Measurements from ENCODE around the gene PRR5L.

Gene PRR5L

GRCh38 chr11:36487619-36488018 lies 191.5 kb downstream of the PRR5L start:
- no peak overlapping the region for H3K27ac ChIP-seq
- TF ChIP-seq ZFX (IDR thresholded peaks at IDR 0.05; ENCODE audit: borderline replicate concordance) (no peak), CTCF (IDR thresholded peaks at IDR 0.05) (no peak)

- no peak overlapping the region for H3K27ac ChIP-seq
- TF ChIP-seq ZFX (IDR thresholded peaks at IDR 0.05; ENCODE audit: borderline replicate concordance), result no peak
- no peak for TF ChIP-seq CTCF (IDR thresholded peaks at IDR 0.05)
Measured at GRCh38 chr11:36488096-36488495, 192.0 kb downstream of the PRR5L start.

- no peak overlapping the region for H3K27ac ChIP-seq
- TF ChIP-seq ZFX (IDR thresholded peaks at IDR 0.05; ENCODE audit: borderline replicate concordance), result no peak
- no peak for TF ChIP-seq CTCF (IDR thresholded peaks at IDR 0.05)
Measured at GRCh38 chr11:36490026-36490806, 194.1 kb downstream of the PRR5L start.

GRCh38 chr11:36492724-36493304 lies 196.7 kb downstream of the PRR5L start:
- TF ChIP-seq CTCF (IDR thresholded peaks at IDR 0.05) (peak; percentile 90), ZFX (IDR thresholded peaks at IDR 0.05; ENCODE audit: borderline replicate concordance) (no peak)
- H3K27ac ChIP-seq, result no peak overlapping the region

- H3K27ac ChIP-seq, result no peak overlapping the region
- TF ChIP-seq ZFX (IDR thresholded peaks at IDR 0.05; ENCODE audit: borderline replicate concordance), result no peak
- TF ChIP-seq CTCF (IDR thresholded peaks at IDR 0.05), result no peak
Measured at GRCh38 chr11:36493332-36493731, 197.2 kb downstream of the PRR5L start.

GRCh38 chr11:36498721-36499120 lies 202.6 kb downstream of the PRR5L start:
- no peak overlapping the region for H3K27ac ChIP-seq
- no peak for TF ChIP-seq ZFX (IDR thresholded peaks at IDR 0.05; ENCODE audit: borderline replicate concordance)
- TF ChIP-seq CTCF (IDR thresholded peaks at IDR 0.05), result no peak

- H3K27ac ChIP-seq, result no peak overlapping the region
- TF ChIP-seq CTCF (IDR thresholded peaks at IDR 0.05), result no peak
- TF ChIP-seq ZFX (IDR thresholded peaks at IDR 0.05; ENCODE audit: borderline replicate concordance), result no peak
Measured at GRCh38 chr11:36499315-36499714, 203.2 kb downstream of the PRR5L start.

Data from 22Rv1 (cell line).